Stimulated activated CD8-positive, alpha-beta memory T cell treated with anti-CD3 and anti-CD28 coated beads, Interleukin-2, amount 100 ng/mL, for 48 hours (primary cell): ENCODE data around the gene SEPTIN5.

Experiments used
- DNase-seq, 2 donors: peaks; one replicate each; pipeline ENCODE4 v3.0.0-alpha.2; 2020; ENCODE audit warnings: low read depth in 2 of 2

The SEPTIN5 gene

GRCh38 chr22:19760951-19761724 lies 46.8 kb downstream of the SEPTIN5 start:
- DNase-seq = no peak

GRCh38 chr22:19761725-19762567 lies 47.6 kb downstream of the SEPTIN5 start:
- no peak for DNase-seq

- DNase-seq = no peak
Observed at GRCh38 chr22:19762568-19763457, 48.5 kb downstream of the SEPTIN5 start.

GRCh38 chr22:19763458-19764298 lies 49.4 kb downstream of the SEPTIN5 start:
- DNase-seq = no peak

- DNase-seq = no peak
Observed at GRCh38 chr22:19764299-19764593, 49.9 kb downstream of the SEPTIN5 start.

GRCh38 chr22:19764636-19765476 lies 50.6 kb downstream of the SEPTIN5 start:
- no peak for DNase-seq

- DNase-seq = no peak
Observed at GRCh38 chr22:19765477-19766239, 51.4 kb downstream of the SEPTIN5 start.

GRCh38 chr22:19766240-19766510 lies 51.9 kb downstream of the SEPTIN5 start:
- no peak for DNase-seq

- DNase-seq = peak; percentile 36 to 40
Observed at GRCh38 chr22:19766511-19767426, 52.5 kb downstream of the SEPTIN5 start.

GRCh38 chr22:19767427-19768341 lies 53.4 kb downstream of the SEPTIN5 start:
- DNase-seq = no peak

GRCh38 chr22:19769393-19769715 lies 55.1 kb downstream of the SEPTIN5 start:
- DNase-seq = no peak

GRCh38 chr22:19770349-19771220 lies 56.3 kb downstream of the SEPTIN5 start:
- no peak for DNase-seq

GRCh38 chr22:19772422-19772672 lies 58.0 kb downstream of the SEPTIN5 start:
- no peak for DNase-seq
